GM18867 (cell line): Measurements from ENCODE around the gene THSD4.
"Not testable (repeated sequence)": the region's sequence is repeated elsewhere in the genome, so short reads cannot be mapped to it uniquely, and the experiment has no call there.

ENCODE experiments used
- ATAC-seq: cut with Tn5 transposase; IDR thresholded peaks from one replicate; pipeline ENCODE4 v1.9.1; 2021; ENCODE audit warnings: mild to moderate bottlenecking, moderate library complexity; ENCODE audit not compliant: unreplicated experiment

The THSD4 gene

GRCh38 chr15:71725207-71725955 lies 610.1 kb downstream of the THSD4 start:
- not testable (repeated sequence) for ATAC-seq

DNA sequence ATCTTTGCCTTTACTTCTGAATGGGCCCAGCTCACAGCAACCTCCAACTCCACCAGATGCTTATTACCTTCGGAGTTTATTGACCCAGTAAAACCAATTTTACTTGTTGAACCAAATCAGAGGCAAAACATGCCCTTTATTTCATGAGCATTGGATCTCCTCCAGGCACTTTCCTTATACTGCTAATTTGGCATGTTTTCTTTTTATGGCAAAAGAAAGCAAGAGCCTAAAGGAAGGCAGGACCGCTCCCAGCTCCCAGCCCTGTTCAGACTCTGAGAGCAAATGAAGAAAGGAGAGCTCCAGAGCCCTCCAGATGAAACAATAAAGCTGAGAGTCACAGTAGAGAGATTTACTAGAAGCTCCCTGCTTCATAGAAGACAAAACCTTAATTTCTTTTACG lies 613.6 kb downstream of the THSD4 start:
- no peak for ATAC-seq

DNA sequence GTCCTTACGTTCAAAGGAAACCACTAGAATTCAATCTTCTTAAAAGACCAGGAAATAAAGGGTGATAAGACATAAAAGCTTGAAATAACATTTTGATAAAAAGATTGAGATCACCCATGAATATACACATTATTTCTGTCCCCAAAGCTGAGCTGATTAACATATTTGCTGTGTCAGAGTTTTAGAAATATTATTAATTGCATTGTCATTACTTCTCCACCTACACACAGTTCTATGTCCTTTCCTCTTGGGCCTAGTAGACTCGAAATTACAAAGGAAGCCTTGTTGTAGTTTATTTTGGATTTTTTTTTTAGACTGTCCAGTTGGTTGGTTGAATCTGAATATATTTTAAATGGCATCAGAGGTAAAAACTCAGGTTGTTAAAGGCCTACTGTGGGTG lies 614.0 kb downstream of the THSD4 start:
- ATAC-seq: no peak

GRCh38 chr15:71730277-71731144 lies 615.2 kb downstream of the THSD4 start:
- ATAC-seq: no peak

- no peak for ATAC-seq
Observed at GRCh38 chr15:71732636-71733035, 617.4 kb downstream of the THSD4 start.

DNA sequence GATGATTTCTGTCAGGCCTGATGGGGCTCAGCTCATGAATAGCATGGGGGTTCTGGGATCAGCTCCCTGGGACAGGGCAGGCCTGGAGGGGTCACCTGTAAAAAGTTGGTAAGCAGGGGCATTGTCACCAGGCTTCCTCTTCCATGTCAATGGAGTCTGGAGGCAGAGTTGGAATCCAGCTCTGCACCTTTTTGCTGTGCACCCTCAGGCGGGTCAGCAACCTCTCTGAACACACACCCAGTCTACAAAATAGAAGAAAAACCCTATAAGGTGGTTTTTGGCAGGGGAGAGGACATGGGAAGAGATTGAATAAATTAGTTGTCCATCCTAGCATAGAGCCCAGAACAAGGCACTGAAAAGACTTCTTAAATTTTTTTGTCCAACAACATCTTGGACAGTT lies 617.9 kb downstream of the THSD4 start:
- no peak for ATAC-seq

DNA sequence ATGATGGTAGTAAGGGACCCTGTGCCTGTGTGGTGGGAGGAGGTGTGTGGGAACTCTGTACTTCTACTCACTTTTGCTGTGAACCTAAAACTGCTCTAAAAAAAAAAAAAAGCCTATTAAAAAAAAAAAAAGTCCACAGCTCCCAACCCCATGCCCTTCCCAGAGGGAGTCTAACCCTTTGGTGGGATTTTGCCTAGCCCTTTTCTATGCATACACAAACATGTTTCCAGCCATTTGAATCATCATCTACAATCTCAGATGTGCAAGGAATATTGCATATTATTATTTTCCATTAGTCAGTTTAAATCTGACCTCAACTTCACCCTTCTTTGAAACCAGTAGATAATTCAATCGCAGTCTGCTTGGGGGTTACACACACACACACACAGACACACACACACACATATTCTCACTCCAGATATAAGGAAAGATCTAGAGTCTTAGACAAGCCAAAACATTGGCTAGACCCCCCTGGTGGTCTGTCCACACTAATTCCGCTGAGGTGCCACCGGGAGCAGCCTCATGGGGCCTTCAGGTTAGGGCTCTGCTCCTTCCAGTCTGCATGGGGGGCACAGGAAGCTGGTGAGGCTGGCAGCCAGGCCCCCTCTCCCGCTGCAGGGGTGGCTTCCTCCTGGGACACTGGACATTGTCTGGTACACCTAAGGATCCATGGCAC lies 619.6 kb downstream of the THSD4 start:
- ATAC-seq: no peak

DNA sequence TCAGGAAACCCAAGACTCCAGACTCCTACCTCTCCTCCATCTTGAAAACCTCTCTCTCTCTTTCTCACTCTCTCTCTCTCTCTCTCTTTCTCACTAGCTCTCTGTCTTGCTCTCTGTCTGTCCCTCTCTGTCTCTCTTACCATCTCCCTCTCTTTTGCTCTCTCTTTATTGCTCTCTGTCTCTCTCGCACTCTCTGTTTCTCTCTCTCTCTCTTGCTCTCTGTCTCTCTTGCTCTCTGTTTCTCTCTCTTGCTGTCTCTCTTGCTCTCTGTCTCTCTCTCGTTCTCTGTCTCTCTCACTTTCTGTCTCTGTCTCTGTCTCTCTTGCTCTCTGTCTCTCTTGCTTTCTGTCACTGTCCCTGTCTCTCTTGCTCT lies 620.1 kb downstream of the THSD4 start:
- ATAC-seq: no peak

- ATAC-seq: no peak
Observed at GRCh38 chr15:71736286-71736947, 621.1 kb downstream of the THSD4 start.

GRCh38 chr15:71737761-71738160 lies 622.5 kb downstream of the THSD4 start:
- no peak for ATAC-seq

DNA sequence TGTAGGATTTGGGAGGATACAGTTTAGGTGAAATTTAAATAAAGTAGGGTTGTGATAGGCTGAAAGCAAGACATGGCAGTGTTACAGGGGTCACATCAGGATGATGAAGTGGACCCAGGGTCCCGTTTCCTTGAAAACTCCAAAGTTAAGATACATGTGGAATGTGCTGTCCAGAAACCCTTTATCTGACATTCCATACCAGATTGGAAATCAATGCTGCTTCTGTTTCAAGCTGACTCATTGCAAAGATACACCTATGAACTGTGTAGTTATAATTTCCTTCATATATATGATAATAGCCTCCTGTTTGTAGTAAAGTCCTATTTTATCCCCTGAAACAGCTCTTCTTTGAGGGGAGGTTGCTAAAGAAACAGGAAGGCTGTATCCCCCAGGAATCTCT lies 624.1 kb downstream of the THSD4 start:
- no peak for ATAC-seq

DNA sequence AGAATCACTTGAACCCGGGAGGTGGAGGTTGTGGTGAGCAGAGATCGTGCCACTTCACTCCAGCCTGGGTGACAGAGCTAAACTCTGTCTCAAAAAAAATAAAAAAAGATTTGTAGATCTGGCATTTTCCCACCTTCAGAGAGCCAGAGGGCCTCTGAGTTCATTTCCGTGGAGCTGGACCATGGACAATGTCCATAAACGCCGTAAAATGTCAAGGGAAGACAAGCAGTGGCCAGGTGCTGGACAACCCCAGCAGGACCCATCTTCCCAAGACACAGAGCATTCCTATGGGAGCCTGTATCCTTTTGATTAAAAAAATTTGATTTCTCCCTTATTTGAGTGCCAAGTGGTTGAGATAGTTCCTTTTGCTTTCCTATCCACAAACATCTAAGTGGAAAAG lies 627.7 kb downstream of the THSD4 start:
- no peak for ATAC-seq

GRCh38 chr15:71743861-71744382 lies 628.7 kb downstream of the THSD4 start:
- no peak for ATAC-seq

DNA sequence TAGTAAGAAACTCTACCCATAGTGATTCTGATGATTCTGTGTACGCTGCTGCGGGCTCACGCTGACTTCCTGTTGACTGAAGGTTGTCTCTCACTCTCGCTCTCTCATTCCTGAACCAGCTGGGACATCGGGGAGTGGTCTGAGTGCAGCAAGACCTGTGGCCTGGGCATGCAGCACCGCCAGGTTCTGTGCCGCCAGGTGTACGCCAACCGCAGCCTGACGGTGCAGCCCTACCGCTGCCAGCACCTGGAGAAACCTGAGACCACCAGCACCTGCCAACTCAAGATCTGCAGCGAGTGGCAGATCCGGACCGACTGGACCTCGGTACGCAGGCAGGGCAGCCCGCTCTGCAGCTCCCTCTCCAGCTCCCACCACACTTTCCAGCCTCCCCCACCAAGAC lies 631.4 kb downstream of the THSD4 start:
- ATAC-seq: no peak

DNA sequence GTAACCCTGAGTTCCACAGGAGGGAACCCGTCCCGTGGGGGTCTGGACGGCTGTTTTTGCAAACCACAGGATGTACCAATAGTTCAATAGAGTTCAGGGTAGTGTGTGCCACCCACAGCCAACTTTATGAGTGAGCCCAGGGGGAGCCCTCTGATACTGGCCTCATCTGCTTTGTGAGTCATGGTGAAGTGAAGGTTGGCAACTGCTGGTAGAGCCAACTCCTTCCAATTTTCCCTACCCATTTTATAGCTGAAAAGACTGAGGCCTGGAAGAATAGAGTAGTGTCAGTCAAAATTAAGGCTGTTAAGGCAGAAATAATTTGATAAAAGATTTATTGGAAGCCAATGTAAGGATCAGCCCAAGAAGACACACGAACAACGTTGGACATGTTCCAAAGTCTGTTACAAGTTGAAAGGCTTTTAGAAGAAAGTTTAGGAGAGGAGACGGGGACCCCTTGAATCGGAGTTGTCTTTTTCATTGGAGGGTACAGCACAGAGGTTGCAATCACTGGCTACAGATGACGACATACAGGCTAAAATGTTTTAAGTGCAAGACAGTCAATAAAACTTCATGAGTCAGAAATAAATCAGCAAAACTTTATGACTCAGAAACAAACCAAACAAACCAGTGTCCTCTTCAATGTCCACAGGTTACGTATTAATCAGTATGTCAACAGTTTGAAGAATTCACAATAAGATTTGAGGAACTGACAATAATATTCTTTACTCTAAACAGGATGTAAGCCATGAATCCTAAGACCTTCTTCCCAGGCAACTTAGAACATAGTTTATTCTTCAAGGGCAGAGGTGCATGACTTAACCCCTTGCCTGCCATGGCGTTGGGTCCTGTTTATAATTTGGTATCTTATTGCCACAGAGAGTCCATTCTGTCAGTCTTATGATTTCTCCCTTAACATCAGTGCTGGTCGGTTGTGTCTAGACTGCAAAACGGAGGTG lies 632.1 kb downstream of the THSD4 start:
- ATAC-seq: no peak

DNA sequence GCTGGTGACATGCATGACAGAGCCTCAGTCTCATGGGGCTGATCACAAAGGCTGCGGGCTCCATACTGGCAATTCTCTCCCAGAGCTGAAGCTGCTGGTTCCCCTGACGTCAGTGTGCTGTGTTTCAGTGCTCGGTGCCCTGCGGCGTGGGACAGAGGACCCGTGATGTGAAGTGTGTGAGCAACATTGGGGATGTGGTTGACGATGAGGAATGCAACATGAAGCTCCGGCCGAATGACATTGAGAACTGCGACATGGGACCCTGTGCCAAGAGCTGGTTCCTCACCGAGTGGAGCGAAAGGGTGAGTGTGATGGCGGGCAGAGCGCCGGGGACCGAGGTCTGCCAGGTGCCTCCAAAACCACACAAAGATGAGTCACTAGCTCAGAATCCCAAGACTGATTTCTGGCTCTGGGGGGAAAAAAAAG lies 633.0 kb downstream of the THSD4 start:
- no peak for ATAC-seq

DNA sequence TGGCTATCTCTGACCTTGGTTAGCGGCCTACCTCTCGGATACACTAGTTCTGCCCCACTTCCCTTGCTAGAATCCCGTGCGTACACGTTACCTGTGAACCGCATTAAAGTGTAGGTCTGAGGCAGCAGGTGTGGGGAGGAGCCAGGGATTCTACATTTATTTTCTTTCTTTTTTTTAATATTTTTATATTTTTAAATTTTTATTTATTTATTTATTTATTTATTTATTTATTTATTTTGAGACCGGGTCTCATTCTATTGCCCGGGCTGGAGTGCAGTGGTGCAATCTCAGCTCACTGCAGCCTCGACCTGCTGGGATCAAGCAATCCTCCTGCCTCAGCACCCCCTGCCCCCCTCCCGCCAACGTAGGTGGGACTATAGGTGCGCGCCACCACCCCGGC lies 634.2 kb downstream of the THSD4 start:
- ATAC-seq: no peak

DNA sequence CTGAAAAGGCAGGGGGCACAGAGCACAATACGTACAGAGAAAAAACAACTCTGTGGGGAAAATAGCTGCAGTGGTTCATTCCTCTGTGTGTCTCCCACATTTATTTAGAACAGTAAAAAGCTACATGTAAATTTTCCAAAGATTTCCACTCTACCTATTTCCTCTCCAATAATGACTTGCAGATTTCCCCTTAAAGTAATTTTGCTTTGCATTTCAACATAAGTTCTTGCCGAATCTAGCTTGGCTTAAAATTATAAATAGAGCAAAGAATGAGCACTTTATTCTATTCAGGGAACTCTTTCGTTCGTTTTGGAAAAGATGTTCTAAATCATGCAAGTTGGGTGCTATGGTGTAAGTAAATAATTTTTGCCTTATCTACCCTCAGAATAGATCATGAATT lies 636.9 kb downstream of the THSD4 start:
- ATAC-seq: no peak

- no peak for ATAC-seq
Observed at GRCh38 chr15:71752604-71753289, 637.5 kb downstream of the THSD4 start.
